GM21515 (cell line): ENCODE measurements around the gene MARCHF9.
"Not testable (repeated sequence)": the region's sequence is repeated elsewhere in the genome, so short reads cannot be mapped to it uniquely, and the experiment has no call there.

Source experiments
- ATAC-seq: cut with Tn5 transposase; IDR thresholded peaks from one replicate; pipeline ENCODE4 v1.9.1; 2021; ENCODE audit not compliant: unreplicated experiment

The MARCHF9 gene, protein sequence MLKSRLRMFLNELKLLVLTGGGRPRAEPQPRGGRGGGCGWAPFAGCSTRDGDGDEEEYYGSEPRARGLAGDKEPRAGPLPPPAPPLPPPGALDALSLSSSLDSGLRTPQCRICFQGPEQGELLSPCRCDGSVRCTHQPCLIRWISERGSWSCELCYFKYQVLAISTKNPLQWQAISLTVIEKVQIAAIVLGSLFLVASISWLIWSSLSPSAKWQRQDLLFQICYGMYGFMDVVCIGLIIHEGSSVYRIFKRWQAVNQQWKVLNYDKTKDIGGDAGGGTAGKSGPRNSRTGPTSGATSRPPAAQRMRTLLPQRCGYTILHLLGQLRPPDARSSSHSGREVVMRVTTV

DNA sequence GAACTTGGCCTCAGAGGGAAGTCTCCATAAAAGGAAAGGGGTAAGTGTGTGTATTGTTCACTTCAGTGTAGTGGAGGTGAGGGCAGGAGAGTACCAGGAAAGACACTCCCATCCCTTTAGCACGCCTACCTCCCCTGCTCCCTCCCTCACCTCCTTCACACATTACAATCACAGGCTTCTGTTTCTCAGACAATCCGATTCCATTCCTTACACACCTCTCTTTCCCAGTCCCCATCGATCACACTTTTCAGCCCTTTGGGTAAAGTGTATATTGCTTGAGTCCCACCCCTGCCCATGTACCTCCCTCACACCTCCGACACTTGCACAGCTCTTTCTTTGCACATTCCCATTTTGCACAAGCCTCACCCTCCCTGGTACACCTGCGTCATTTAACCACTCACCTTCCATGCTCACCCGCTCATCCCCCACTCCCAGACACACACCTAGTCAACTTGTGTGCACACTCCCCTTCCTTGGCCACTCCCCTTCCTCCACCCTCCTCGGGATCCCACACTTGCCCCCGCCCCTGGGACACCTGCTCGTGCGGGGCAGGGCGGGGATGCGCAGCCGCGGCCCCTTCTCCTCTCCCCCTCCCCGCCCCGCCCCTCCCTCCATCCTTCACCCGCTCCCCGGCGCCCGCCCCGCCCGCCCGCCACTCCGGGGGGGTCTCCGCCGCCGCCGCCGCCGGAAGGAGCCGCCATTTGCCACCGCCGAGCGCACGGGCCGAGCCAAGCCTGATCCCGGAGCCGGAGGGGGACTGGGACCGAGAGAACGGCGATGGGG is at the start of gene MARCHF9:
Gene MARCHF9 (plus strand): TSS at position 693 of the 783 bp plus-strand sequence. CDS start 426 bp downstream, outside the sequence.
- ATAC-seq = peak; percentile 36

DNA sequence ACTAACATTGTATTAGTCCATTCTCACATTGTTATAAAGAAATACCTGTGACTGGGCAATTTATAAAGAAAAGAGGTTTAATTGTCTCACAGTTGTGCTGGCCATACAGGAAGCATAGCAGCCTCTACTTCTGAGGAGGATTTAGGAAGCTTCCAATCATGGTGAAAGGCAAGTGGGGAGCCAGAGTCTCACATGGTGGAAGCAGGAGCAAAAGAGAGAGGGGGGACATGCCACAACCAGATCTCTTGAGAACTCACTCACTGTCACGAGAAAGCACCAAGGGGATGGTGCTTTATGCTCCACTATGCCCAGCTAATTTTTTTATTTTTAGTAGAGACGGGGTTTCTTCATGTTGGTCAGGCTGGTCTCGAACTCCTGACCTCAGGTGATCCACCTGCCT is 47.7 kb upstream of the MARCHF9 start:
- no peak for ATAC-seq

DNA sequence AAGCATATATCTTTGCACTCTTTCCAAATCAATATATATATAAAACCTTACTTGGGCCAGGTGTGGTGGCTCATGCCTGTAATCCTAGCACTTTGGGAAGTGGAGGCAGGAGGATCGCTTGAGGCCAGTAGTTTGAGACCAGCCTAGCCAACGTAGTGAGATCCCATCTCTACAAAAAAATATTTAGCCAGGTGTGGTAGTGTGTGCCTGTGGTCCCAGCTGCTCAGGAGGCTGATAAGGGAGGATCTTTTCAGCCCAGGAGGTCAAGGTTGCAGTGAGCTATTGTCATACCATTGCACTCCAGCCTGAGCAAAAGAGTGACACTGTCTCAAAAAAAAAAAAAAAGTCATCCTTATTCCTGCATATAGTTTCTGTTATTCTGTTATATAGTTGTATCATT is 46.6 kb upstream of the MARCHF9 start:
- no peak for ATAC-seq

DNA sequence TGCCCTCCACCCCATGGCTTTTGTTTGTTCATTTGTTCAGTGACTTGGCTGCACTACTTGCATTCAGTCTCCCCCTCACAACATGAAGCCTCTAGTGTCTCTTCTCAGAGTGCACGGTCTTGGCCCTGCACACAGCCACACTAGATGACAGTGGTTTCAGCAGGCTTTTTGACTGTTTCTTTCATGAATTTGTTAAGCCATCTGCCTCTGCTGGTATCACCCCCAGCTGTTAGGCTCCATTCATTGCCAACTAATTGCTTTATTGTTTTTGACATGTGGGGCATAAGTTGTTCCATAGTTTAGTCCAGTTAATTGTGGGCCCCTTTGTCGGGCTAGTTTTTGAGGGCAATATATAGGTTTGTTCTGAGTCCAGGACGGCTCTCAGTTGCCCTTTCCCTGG is 42.2 kb upstream of the MARCHF9 start:
- ATAC-seq = no peak

DNA sequence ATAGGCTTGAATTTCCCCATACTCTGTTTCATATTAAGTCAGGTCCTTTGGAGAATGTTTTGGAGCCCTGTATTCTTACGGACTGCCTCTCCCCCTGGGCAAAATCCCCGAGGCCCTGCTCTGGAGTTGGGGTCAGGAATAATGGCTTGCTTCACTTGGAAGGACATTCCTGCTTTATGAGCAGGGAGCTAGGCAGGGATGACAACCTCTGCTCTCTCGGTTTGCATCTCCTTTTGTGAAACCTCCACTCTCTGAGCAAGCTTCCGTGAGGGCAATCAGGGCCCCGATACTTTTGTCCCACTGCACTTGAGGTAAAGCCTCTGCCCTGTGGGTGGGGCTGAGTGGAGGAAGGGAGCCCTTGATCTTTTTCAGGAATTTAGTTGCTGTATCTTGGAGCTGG is 41.7 kb upstream of the MARCHF9 start:
- ATAC-seq = no peak

DNA sequence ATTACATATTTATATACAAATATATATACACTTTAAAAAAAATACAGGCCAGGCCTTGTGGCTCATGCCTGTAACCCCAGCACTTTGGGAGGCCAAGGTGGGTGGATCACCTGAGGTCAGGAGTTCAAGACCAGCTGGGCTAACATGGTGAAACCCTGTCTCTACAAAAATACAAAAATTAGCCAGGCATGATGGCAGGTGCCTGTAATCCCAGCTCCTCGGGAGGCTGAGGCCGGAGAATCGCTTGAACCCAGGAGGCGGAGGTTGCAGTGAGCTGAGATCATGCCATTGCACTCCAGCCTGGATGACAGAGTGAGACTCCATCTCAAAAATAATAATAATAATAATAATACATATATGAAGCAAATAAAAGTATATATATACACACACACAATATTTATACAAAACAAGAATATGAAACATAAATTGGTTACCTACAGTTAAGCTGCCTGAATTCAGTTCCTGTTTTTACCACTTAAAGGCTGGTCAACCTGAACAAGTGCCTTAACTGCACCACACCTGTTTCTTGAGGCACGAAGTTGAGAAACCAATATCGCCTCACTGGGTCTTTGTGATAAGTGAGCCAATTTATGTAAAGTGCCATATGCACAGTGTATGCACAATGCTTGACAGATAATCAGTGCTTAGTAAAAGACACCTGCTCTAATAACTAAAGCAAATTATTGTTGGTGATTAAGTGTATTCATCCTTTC is 39.7 kb upstream of the MARCHF9 start:
- not testable (repeated sequence) for ATAC-seq

DNA sequence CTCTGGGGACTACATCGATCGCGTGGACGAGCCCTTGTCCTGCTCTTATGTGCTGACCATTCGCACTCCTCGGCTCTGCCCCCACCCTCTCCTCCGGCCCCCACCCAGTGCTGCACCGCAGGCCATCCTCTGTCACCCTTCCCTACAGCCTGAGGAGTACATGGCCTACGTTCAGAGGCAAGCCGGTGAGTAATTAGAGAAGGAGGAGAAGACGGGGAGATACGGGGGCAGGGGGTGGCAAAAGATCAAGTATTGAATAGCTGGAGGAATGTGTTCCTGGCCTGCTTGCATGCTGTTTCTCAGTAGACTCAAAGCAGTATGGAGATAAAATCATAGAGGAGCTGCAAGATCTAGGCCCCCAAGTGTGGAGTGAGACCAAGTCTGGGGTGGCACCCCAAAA is 39.1 kb upstream of the MARCHF9 start:
- no peak for ATAC-seq

DNA sequence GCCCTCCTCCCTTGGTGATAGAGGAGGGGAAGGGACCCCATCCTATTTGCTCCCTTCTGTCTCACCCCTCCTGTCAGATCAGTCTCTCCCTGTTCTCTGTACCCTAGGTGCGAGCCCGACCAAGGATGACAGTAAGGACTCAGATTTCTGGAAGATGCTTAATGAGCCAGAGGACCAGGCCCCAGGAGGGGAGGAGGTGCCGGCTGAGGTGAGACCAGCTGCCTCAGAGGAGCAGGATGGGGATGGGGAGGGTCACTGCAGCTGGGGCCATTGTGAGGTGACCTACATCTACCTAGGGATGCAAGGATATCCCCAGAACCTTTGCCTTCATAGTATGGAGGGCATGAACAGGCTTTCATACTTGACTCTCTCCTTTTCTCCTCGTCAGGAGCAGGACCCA is 38.6 kb upstream of the MARCHF9 start:
- no peak for ATAC-seq

DNA sequence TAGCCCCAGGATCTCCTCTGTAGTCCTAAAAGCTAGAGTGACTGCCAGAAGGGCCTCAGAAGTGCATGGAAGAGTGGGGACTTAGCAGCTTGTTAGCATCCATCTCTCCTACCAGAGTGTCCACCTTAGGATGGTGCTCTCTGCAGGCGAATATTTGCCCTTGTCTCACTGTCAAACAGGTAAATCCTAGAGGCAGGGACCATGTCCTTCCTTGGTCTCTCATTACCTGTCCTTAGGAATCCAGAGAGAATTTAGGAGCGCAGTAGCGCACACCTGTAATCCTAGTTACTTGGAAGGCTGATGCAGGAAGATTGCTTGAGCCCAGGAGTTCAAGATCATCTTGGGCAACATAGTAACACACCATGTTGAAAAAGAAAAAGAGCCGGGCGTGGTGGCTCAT is 37.8 kb upstream of the MARCHF9 start:
- no peak for ATAC-seq

DNA sequence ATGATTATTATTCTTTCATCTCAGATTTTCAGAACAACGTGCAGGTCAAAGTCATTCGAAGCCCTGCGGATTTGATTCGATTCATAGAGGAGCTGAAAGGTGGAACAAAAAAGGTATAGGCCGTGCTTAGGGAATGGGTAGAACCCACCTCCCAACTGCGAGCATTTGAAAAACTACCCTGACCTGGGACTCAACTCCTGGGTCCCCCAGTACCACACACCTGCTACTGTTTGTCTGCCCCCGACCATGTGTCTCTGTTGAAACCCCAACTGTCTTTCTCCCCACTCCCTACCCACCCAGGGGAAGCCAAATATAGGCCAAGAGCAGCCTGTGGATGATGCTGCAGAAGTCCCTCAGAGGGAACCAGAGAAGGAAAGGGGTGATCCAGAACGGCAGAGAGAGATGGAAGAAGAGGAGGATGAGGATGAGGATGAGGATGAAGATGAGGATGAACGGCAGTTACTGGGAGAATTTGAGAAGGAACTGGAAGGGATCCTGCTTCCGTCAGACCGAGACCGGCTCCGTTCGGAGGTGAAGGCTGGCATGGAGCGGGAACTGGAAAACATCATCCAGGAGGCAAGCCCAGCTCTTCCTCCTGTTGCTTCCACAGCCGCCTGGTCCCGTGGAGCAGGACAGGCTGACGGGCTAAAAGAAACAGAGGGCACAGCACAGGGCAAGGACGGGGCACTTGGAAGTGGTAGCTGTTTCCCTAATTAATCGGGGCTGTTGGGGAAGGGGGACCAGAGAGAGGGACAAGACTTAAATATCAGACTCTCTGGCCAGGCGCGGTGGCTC is 36.9 kb upstream of the MARCHF9 start:
- ATAC-seq = no peak

DNA sequence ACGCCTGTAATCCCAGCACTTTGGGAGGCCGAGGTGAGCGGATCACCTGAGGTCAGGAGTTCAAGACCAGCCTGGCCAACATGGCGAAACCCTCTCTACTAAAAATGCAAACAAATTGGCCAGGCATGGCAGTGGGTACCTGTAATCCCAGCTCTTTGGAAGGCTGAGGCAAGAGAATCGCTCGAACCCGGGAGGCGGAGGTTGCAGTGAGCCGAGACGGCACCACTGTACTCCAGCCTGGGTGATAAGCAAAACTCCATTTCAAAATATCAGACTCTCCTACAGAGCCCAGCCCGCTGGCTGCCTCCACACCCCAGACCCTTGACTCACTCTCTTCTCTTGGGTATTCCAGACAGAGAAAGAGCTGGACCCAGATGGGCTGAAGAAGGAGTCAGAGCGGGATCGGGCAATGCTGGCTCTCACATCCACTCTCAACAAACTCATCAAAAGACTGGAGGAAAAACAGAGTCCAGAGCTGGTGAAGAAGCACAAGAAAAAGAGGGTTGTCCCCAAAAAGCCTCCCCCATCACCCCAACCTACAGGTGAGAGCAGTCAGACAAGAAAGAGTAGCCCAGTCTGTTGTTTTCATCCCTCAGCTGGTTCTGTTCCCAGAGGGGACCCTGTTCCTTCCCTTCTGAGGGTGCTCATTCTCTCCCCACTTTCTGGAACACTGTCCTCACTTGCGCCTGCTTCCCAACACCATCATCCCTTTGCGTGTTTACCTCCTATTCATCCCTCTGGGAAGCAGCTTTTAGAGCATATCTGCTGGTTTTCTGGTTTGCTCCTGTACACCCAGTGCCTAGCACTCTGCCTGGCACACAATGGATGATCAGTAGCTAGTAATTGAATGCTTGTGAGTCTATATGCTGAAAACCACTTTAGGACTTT is 36.0 kb upstream of the MARCHF9 start:
- ATAC-seq = no peak

DNA sequence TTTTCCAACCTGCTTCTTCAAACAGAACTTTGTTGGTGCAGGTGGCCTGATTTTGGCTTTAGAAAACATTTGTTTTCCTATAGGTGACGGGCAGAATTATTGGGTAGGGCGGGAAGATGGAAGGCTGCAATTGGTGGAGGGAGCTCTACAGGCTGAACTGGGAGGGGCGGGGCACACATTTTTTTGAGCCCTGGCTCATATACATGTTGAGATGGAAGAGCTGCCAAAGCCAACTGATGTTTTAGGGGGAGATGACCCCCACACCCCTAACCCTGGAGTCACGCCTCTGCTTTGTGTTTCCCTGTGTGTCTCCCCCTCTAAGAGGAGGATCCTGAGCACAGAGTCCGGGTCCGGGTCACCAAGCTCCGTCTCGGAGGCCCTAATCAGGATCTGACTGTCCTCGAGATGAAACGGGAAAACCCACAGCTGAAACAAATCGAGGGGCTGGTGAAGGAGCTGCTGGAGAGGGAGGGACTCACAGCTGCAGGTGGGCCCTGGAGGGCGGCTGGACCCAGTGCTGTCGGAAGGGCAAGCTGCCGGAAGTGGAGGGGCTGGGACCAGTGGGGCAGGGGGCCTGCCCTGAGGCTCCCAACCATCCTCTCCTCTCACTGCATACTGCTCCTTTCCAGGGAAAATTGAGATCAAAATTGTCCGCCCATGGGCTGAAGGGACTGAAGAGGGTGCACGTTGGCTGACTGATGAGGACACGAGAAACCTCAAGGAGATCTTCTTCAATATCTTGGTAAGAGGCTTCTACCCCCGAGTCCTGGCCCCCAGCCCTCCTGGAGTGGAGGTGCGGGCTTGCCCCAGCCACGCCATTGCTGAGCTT is 34.9 kb upstream of the MARCHF9 start:
- ATAC-seq = no peak

DNA sequence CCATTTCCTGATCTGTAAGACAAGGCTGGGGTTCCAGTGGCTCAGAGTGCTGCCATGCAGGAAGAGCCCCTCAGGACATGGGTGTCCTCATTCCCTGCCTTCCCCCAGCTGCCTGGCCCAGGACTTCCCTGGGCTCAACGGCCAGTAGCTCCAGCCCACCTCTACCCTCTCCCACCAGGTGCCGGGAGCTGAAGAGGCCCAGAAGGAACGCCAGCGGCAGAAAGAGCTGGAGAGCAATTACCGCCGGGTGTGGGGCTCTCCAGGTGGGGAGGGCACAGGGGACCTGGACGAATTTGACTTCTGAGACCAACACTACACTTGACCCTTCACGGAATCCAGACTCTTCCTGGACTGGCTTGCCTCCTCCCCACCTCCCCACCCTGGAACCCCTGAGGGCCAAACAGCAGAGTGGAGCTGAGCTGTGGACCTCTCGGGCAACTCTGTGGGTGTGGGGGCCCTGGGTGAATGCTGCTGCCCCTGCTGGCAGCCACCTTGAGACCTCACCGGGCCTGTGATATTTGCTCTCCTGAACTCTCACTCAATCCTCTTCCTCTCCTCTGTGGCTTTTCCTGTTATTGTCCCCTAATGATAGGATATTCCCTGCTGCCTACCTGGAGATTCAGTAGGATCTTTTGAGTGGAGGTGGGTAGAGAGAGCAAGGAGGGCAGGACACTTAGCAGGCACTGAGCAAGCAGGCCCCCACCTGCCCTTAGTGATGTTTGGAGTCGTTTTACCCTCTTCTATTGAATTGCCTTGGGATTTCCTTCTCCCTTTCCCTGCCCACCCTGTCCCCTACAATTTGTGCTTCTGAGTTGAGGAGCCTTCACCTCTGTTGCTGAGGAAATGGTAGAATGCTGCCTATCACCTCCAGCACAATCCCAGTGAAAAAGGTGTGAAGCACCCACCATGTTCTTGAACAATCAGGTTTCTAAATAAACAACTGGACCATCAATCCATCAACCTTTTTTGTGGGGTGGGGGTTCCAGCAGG is 34.0 kb upstream of the MARCHF9 start:
- ATAC-seq = no peak

DNA sequence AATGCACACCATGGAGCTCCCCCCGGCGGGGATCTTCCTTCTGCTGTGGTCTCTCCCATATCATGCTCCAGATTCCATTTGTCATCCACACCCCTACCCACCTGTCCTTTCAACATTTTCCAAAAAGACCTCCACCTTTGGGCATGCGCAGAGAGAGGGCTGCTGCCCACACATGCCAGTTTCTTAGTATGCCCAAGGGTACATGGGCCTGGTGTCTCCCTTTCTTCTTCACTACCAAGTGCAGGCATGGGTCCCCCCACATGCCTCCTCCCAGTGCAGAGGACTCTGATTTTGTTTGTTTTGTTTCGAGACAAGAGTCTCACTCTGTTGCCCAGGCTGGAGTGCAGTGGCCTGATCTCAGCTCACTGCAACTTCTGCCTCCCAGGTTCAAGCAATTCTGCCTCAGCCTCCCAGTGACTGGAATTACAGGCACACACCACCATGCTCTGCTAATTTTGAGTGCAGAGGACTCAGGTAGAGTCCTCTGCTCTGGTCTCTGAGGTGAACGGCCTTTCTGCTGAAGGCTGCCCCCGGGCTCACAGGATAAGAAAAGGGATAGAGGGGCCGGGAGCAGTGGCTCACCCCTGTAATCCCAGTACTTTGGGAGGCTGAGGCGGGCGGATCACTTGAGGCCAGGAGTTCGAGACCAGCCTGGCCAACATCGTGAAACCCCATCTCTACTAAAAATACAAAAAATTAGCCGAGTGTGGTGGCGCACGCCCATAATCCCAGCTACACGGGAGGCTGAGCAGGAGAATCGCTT is 32.9 kb upstream of the MARCHF9 start:
- ATAC-seq = not testable (repeated sequence)

DNA sequence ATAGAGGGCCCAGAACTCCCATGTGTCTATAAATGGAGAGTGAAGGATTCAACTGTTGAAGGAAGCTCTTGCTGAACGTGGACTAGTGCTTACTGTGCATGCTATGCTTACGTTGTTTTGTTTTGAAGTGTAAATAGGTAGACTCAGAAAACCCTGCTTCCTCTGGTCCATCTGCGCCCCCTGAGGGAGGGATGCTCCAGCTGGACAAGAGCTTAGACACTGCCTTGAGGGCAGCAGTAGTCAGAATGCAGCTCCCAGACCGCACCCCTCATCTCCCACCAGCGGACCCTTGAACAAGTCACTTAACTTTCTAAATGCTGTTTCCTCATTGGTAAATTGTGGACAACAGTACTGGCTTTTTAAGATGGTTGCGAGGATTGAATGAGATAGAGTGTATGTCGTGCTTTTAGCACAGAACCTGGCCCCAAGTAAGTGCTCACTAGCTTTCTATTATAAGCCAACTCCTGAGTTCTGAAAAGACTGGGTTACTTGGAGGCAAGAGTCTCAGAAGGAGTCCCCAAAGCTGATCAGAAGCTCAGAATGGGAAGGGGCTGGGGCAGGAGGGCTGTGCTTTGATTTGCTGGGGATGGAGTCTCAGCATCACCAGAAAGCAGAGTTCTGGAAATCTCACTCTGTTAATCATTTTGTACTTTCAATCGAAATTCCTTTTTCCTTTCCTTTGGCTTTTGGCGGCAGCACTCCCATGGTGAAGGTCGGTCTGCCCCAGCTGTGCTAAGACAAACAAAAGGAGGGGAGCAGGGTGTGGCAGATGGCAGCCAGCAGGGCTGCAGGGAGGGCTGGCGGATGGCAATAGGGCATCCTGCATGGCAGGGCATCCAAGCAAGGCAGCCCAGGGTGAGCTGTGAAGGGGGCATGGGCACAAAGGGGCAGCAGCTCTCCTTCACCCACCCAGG is 31.9 kb upstream of the MARCHF9 start:
- ATAC-seq = no peak

DNA sequence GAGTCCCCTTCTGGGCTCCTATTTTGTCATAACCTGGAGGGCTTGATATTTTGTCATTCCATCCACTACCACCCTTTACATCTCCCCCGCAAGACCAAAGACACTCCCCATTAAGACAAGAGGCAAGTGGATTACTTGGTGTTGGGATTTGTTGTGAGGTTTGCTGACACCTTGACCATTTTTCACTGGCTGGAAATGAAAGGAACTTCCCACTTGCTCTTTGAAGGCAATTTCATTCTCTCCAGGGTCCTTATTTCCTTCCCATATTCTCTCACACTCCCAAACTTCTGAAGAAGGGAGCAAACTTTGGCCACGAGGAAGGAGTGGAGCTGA is 31.3 kb upstream of the MARCHF9 start:
- ATAC-seq = no peak
